Measurements from ENCODE around the gene SIAE.

The SIAE gene, protein sequence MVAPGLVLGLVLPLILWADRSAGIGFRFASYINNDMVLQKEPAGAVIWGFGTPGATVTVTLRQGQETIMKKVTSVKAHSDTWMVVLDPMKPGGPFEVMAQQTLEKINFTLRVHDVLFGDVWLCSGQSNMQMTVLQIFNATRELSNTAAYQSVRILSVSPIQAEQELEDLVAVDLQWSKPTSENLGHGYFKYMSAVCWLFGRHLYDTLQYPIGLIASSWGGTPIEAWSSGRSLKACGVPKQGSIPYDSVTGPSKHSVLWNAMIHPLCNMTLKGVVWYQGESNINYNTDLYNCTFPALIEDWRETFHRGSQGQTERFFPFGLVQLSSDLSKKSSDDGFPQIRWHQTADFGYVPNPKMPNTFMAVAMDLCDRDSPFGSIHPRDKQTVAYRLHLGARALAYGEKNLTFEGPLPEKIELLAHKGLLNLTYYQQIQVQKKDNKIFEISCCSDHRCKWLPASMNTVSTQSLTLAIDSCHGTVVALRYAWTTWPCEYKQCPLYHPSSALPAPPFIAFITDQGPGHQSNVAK

DNA sequence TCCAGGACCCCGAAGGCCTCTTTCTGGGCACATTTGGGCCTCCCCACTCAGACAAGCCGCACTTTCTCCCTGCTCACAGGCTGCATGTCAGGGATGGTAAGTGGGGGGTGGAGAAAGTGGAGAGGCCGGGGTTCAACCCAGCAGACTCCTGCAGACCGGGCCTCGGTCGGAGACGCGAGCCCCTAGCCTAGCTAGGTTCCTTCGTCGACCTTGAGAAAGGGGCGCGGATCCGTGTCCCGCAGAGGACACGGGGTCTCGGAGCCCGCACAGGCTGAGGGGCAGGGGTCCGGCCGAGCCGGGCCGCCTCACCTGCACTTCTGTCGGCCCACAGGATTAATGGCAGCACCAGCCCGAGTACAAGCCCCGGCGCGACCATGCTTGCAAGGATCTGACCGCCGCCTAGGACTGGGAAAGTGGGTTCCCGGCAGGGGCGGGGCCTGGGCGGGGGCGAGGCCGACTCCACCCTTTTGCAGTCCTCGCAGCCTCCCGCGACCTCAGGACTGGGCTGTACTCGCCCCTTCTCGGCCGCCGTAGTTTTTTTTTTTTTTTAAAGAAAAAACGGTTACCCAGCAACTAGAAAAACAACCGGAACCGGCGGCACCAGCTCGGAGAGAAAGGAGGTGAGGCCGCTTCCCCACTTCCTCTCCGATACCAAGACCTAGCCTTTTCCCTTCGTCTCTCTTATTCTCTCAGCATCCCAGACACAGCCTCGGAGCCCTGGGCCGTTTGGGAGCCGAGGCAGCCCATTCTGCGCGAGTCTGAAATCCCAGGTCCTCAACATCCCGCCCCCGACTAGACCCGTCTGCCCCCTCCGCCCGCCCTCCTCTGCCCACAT lies at the start of gene SIAE, which contains the start of gene SPA17:
Gene SIAE, minus strand, starts transcription at position 407 of the 835 bp plus-strand sequence. Its CDS starts 31 bp downstream, at position 376.
Gene SPA17, plus strand, starts transcription at position 572 of the 835 bp plus-strand sequence. CDS start 1,361 bp downstream, outside the sequence.
- peak; percentile 90 to 91 for DNase-seq

DNA sequence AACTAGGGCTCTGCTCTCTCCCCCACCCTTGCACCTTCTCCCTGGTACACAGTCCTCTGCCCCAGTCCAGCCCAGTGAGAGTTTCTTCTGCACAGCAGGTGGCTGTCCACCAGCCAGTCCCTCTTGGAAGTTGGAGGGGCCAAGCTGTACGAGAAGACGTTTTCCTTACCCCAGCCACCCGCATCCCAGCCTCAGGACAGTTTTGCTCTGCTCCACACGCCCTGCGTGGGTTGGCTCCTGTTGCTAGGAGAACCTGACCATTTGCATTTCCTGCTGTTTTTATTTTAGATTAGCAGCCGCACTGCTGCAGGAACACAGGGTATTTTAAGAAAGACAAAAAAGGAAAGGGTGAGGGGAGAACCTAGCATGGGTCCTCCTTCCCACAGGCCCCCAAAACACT lies 48.6 kb upstream of the SIAE start:
- DNase-seq = no peak

DNA sequence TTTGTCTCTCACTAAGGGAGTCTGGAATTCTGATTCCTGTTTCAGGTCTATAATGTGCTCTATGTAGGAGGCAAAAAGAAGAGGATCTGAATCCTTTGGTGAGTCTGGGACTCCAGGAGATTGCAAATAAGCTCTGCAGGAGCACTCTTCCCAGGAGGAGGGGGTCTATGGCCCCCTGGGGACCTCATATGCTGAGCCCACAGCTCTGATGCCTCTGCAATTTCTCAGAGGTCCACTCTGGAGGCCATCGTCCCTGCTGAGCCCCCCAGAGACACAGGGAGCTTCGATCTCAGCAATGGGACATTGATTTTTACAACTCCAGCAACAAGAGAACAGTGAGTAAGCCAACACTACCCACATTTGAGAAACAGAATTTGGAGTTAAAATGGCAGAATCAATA lies 46.0 kb upstream of the SIAE start:
- no peak for DNase-seq

DNA sequence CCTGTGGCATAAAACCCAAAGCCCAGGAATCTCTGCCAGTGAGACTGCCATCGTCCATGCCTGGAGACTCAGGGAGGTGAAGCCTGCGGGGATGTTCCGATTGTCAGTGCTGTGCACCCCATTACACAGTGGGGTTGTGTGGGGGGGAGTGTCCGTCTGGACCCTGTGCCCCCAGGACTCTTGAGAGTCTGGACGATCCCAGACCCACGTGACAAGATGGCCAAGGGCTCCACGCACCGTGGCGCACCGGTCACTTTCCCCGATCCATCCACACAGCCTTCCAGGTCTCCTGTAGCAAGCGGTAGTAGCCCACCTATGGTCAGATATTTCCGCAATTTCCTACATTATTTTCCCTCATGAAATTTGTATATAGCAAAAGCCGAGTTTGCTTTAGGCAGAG lies 45.3 kb upstream of the SIAE start:
- DNase-seq = no peak

DNA sequence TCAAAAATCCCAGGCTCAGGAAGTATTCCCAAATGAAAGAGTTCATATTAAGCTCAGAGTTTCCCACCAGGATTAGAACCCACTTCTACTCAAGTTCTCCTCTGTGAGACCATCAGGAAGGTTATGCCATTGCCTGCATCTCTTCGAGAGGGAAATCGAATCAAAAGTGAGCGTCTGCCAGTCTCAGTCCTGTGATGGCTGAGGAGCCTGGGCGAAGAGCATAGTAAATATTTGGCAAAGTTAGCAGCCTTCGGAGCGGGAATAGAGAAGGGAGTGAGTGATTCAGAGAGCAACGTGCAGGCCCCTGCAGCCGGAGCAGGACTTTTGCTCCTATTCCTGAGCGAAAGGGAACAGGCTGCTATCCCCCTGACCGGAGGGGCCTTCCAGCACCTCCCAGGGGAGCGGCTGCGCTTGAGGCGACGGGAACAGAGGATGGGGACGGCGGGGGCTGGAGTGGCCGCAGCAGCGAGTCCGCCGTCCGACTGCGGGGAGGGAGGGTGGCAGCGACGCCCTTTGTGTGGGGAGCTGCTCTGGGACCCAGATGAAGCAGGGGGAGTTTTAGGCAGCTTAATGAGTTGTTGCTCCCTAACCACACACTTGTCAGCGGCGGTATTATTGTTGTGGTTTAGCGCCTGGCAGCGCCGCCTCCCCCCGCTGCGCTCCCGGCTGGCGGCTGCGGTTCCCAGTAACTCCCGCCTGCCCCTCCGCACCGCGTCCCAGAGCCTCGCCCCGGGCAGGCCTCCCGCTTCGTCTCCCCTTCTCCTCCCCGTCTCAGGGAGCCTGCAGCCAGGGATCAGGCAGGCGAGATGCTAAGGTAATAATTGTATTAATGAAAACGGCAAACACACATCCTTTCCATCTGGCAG lies 44.5 kb upstream of the SIAE start:
- peak; percentile 30 to 42 for DNase-seq

DNA sequence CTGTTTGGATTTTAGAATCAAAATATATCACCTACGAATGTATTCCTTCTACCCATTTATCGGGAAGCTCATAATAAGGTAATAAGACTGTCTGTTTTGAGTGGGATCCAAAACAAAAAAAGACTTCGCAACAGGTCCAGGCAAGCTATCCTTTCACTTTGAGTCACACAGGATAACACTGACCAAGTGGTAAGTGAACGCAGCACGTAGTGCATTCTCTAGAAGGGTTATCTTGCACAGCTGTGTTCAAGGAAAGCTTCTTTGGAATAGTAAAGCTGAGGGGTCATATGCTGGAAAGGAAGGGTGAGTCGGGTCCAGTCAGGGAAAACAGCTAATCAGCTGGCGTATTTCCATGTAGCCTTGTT lies 43.9 kb upstream of the SIAE start:
- no peak for DNase-seq

DNA sequence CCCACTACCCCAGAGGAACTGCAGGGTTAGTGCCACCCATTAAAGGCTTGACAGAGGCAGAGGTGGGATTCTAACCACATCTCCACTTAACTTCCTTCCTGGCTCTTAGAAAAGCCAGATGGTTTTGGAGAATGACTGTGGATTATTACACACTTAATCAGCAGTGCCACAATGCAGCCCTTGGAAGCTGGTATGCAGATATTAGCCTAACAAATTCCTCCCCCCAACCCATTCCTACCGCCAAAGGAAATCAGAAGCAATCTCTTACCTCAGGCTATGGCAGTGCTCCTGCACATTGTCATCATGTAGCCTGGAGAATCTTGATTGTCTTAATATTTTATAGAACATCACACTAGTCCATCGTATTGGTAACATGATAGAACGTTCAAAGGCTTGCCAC lies 43.1 kb upstream of the SIAE start:
- no peak for DNase-seq

DNA sequence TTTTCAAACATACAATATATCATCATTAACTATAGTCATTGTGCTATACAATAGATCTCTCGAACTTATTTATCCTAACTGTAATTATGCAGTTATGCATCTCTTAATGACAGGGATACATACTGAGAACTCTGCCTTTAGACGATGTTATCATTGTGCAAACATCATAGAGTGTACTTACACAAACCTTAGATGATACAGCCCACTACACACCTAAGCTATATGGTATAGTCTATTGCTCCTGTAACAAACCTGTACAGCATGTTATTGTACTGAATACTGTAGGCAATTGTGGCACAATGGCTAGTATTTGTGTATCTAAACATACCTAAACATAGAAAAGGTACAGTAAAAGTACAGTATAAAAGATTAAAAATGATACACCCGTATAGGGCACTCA lies 38.9 kb upstream of the SIAE start:
- DNase-seq = no peak

DNA sequence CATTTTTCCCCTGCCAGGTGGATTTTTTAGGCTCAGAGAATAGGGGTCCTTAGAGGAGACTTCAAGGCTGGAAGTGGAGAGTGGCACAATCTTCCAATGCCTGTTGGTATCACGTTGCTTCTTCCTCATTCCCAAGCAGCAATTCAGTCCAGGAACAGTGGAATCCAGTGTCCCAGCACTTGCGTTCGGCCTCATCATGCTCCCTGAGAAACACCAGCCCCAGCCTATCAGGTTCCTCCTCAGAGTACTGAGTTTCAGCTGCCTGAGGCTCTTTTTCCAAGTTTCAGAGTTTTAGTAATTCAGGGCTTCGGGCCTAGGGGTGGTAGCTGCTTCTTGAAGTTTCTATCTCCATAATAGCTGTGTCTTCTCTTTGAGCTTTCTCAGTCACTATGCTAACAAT lies 34.3 kb upstream of the SIAE start:
- no peak for DNase-seq

DNA sequence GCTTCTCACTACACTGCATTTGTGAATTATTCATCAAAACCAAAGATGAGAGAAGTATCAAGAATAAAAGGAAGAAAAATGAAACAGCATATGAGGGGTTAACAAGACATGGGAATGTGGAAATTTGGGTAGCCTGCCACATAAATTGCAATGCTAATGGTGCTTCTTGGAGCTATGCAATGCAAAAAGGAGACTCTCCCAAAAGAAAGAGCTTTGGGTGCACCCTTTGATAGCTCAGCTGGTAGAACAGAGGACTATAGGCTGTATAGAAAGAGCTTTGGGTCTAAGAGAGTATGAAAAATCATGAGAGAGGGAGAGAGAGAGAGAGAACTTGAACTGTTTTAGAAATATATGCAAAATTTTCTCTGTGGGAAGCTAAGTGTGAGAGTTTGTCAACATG lies 26.5 kb upstream of the SIAE start:
- no peak for DNase-seq

DNA sequence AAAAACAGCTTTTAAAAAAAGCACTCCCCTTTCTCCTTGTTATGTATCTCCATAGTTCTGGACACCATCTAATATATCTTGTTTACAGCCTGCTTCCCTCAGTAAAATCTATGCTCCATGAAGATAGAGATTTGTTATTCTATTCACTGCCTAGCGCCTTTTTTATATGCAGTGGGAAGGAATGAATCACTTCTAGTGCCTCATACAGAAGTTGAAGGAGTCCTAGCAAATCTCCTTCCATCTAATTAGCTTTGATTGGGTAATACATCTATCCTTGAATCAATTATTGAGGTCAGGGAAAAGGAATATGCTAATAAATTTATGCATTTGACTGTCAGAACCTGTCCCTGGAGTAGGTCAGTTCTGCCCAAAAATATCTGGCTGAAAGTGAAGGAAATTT lies 26.0 kb upstream of the SIAE start:
- no peak for DNase-seq

DNA sequence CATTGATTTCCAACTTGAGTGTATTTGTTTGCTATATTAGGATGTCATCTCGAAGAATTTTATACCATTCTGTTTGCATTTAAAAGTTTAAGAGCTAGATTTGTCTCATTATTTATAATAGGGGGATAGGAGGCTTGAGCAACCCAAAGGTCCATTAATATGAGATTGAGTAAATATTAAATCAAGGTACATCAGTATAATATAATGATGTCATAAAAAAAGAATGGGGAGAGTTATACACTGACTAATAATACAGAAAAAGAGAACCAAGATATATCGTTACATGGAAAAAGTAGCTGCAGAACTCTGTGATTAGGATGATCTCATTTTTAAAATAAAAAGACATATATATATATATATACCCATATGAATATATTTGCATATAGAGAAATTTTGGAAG lies 19.6 kb upstream of the SIAE start:
- DNase-seq = no peak

DNA sequence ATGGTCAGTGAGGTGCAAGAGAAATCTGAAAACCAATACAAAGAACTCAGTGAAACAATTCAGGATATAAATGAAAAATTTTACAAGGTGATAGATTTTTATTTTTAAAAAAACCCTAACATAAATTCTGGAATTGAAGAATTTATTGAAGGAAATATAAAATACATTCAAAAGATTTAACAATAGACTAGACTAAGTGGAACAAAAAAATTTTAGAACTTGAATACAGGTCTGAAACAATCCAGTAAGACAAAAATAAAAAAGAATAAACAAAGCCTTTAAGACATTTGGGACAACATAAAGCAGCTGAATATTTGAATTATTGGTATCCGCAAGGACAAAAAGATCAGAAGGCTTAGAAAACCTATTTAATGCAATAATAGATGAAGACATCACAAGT lies 8.9 kb upstream of the SIAE start:
- no peak for DNase-seq

DNA sequence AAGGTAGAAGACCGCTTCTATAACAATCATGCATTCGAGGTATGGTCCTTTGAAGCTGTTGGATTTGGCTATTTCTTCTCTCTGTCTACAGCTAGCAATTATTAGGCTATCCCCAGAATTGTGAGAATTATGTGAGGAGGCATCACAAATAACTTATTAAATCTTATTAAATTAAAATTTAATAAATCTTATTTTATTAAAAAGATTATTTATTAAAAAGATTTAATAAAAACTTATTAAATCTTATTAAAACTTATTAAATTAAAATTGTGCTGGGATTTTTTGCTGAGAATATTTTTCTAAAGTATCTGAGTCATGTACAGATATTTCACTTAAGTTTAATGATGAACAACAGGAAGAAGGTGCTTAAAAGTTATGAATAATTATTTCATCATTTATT lies 7.9 kb upstream of the SIAE start:
- DNase-seq = no peak

DNA sequence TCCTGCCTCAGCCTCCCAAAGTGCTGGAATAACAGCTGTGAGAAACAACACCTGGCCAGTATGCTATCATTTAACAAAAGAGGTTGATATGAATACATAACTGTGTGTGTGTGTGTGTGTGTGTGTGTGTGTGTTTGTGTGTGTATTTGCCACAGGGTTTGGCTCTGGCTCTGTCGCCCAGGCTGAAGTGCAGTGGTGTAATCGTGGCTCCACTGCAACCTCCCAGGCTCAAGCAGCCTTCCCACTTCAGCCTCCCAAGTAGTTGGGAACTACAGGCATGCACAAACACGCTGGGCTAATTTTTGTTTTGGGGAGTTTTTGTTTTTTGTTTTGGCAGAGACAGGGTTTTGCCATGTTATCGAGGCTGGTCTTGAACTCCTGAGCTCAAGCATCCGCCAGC lies 4.9 kb upstream of the SIAE start:
- no peak for DNase-seq

DNA sequence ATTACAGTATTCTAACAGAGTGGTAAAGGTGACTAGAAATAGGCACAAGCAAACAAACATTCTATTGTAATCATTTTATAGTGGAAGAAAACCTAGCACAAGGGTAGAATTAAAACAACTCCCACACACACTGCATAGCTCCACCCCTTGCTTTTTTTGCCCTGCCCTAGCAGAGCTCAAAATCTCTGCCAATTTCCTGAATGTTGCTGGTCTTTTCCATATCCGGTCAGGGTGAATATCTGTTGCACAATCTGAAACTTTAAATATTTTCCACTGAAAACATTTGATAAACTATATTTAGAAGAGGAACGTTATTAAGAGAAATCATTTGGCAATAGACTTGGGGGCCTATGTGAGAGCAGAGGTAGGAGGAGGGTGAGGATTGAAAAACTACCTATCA lies 2.8 kb upstream of the SIAE start:
- DNase-seq = no peak

DNA sequence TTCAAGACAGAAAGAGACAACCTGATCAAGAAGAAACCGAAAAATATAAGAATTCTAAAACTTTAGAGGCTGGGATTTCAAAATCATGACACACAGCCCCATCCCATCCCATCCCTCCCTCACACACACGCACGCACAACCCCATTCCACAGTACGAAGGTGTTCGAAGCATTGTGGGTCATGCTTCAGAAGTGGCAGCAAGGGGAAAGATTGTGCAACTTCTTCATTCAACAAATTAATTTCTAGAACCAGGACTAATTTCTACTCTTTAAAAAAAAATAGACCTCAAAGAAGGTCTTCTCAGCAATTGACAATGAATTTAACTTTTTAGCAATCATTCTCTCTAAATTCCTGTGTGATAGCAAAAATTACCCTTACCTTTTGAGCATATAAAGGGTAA lies 1.0 kb upstream of the SIAE start:
- DNase-seq = no peak

DNA sequence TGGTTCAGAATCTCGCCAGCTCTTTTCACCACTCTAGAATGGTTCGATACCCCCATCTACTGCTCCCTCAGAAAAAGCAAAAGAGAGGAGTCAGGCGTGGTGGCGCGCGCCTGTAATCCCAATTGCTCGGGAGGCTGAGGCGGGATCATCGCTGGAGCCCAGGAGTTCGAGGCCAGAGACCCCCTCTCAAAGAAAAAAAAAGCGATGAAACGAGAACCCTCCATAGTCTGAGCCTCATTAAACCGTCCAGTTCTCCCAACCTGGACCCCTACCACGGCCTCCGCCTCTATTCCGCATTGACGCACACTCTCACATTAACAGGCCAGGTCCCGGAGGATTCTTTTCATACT lies 604 bp upstream of the SIAE start:
- no peak for DNase-seq

DNA sequence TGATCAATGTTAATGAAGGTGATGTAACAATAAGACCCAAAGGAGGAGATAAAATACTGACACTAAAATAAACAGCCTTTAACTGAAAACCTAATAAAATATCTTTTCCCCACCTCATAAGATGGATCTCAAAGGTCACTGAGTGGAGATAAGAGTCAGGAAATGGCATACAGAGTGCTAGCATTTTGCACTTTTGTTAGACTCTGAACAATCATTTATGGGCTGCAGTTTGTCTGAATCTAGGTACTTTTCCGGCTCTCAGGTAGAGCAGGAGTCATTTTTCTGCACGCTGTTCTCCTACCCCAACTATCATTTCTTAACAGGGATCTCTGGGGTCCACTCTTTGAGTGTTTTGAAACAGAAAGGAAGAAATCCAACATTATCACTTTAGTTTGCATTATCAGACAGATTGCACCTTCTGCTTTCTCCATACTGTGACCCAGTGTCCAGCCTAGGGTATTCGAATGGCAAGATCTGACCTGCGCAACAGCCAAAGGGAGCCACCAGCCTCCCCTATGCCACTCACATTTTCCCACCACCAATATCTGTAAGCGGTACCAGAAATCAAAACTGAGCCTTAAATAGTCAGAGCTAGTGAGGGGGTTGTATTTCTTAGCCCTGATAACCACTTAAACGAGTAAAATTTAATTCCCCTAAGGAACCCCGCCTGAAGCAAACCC lies 863 bp downstream of the SIAE start:
- no peak for DNase-seq

DNA sequence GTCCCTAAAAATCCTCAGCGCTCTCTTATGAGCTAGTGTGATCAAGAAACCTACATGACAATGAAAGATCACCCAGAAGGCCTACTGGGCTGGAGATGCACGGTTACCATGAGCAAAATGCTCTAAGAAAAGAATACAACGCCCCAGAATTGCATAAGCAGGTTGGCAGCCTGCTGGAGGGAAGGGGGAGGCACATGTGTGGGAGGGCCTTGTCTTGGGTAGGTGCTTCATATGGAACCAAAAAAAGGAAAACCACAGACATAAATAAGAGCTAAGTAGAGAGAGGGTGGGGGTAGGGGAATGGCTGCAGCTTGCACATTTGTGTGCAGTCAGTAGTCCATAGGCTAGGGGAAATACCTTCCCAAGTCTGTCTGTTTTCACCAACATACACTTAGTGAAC lies 2.8 kb downstream of the SIAE start:
- peak; percentile 52 to 65 for DNase-seq

DNA sequence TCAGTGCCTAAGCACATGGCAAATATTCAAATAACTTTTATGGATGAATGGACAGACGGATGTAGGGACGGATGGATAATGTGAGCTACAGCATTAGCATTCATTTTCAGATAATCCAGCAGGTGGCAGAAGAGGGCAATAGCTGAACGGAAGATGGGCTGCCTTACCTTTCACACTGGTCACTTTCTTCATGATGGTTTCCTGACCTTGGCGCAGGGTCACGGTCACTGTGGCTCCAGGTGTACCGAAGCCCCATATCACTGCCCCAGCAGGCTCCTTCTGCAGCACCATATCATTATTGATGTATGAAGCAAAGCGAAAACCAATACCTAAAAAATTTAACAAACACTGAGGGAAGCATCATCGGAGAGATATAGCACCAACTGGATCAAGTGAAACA lies 4.3 kb downstream of the SIAE start:
- peak; percentile 44 to 73 for DNase-seq

DNA sequence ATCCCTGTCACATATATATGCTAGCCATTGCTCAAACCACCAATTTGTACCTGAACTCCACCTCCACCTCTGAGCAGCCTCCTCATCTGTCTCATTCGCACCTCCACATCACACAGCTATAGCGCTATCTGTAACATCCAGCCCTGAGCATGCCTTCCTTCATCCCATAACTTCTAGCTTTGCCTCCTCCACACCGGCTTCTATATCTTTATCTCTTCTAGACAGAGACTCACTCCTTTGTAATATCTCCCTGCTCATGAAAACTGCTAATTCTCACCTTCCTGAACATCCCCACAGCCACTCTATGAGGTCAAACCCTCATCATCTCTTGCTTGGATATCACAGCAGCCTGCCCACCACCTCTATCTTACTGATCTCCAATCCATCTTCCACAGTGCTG lies 5.9 kb downstream of the SIAE start:
- no peak for DNase-seq

DNA sequence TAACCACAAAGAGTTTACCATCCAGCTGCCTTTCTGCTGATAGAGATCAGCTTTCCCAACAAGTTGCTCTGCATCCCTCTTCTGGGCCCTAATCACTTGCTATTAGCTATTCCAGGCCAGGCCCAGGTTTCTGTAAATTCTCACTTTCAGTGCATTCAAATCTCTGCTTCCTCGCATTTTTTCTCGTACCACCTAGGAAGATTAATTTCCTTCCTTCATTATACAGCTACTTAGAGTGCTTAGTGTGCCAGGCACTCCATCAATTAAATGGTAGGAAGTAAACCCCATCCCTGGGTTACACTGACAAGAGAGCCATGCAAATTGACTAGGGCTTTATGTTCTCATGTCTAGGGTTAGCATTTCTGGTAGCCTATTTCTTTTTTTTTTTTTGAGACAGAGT lies 9.7 kb downstream of the SIAE start:
- DNase-seq = no peak
